Fibroblast of skin of left biceps (primary cell): Measurements from ENCODE around the gene AKTIP.
A peak's percentile ranks its signal among the peaks of the same experiment; 100 is the strongest.
"Not testable (repeated sequence)": the region's sequence is repeated elsewhere in the genome, so short reads cannot be mapped to it uniquely, and the experiment has no call there.

Experiments
- DNase-seq, 2 experiments: peaks; one replicate each; pipeline ENCODE4 v3.0.0-alpha.2; 2013; ENCODE audit warnings: low read depth in 2 of 2

AKTIP gene

DNA sequence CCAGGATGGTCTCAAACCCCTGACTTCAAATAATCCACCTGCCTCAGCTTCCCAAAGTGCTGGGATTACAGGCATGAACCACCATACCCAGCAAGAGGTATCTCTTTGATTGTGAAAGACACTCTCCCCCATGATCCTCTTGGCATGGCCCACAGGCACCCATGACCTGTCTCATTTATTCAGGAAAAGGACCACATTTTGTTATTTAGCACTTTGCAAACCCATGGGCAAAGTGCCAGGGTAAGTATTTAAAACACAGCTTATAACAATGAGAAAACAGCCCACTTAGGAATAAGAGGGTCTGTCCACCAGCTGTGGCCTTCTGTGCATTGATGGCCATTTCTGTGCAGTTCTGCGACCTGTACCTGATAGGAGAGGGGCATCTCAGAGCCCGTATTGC lies 12.8 kb upstream of the AKTIP start:
- no peak for DNase-seq

DNA sequence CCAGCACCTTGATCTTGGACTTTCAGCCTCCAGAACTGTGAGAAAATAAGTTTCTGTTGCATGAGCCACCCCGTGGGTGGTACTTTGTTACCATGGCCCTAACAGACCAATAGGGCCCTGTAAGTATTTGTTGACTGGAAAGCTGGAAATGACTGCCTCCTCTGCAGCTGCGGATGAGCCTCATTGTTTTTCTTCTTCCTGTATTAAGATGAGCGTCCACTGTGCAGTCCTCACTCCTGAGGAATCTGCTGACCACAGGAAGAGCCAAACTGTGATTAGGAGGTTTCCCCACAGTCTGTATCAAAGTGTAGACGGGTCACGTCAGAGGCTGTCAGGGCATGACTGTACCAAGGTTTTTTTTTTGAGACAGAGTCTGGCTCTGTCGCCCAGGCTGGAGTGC lies 12.2 kb upstream of the AKTIP start:
- DNase-seq: no peak

GRCh38 chr16:53512795-53513194 lies 9.8 kb upstream of the AKTIP start:
- DNase-seq: not testable (repeated sequence)

DNA sequence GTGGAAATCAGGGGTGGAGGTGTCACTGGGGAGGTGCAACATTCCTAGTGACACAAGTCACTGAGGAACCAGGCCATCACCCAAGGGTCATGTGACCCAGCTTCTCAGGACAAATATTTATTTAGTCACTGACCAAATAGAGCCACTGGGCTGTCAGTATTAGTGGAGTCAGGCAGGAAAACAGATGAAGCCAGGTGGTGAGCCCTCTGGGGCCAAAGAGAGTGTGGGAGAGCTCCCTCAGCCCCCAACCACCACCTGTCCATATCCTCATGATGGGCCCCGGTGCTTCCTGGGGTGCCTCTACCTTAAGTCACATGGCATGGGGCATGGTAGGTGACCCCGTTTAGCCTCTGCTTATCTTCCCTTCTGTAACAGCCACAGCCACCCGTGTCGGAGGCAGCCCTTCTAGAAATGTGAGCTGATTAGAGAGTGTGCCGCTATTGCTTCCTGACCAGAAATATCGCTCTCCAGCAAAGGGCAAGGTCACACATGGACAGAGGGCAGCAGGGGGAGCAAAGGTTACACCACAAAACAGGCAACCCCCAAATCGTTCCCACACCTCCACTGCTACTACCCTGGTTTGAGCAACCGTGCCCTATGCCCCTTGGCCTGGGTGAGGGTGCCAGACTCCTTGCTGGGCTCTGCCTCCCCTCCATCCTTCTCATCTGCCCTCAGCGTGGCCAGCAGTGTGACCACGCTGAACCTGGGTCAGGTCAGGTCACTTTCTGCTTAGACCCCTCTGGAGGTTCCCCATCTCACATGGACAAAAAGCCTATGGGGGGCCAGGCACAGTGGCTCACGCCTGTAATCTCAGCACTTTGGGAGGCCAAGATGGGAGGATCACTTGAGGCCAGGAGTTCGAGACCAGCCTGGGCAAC lies 8.6 kb upstream of the AKTIP start:
- no peak for DNase-seq

- DNase-seq: no peak
These were observed 8.0 kb upstream of the AKTIP start for GRCh38 chr16:53511084-53511402.

DNA sequence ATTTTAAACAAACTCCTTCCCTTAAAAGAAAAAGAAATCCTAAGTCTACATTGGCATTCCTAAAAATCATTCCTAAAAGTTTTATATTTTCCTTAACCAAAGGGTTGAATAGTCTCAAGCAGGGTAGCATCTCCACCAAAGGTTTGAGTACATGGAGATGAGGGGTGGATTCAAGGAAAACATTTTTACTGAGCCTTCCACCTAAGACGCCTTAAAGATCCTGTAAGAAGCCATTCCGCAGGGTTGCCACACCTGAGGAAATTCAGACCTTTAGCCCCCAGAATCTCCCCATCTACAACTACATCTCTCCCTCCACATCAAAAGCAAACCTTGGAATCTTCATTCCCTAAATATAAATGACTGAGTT lies 7.7 kb upstream of the AKTIP start:
- no peak for DNase-seq

DNA sequence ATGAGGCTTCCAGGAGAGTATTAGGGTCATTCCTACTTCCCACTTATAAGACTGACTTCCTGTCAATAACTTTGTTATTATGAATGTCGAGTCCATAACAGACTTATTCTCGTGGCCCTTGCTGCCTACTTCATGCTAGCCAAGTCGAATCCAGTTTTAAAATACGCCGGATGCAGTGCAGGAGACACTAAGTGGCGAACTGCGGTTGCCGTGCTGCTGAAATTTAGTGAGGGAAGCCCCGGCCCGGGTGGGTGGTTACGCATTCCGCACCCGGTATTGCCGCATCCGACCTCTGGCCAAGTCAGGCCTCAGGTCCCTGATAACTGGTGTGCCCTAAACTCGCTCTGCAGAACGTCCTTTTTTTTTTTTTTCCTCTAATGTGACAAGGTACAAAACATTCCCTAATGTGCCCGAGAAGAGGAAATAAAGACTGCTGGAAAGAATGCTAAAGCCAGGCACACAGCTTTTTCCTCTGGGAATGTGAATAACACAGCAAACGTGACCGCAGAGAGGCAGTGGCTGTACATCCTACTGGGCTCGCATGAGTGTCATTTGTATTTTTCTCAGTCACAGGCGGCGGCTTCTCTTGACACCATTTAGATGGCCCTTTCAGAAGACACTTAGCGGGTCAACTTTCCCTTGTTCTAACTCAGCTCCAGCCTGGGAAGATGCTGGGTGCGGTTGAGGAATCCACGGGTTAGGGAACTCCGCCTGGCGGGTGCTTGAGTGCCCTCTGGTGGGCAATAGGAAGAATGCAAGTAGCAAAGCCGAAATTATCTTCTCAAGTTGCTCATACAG lies 7.1 kb upstream of the AKTIP start:
- DNase-seq: no peak

DNA sequence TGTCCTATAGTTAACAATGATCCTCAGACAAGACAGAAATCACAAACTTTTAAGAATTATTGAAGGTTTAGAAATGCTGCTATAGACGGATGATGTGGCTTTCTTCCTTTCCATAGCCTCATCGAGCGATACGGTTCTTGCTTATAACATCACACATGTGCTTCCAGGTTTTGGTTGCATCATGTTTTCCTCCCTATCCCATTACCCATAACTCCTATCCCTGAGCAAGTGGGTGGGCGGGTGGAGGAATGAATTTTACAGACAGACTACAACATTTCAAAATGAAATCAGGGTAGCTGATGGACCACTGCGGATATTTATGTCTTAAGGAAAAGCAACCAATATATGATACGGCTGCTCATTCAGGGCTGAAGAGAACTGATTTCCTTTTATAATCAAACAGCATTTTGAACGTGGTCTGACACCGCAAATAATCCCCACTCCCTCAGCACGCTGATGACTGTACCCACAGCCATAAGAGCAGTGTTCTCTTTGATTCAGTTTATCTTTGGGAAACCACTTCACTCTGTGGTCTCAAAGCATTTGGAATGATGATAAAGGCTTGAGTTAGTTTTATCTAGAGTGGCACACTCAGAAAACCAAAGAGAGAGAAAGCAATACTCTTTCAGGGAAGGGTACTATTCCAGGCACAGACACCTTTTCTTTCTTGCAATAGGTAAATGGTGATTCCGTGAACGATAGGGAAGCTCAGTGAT lies 4.6 kb upstream of the AKTIP start:
- DNase-seq: no peak

DNA sequence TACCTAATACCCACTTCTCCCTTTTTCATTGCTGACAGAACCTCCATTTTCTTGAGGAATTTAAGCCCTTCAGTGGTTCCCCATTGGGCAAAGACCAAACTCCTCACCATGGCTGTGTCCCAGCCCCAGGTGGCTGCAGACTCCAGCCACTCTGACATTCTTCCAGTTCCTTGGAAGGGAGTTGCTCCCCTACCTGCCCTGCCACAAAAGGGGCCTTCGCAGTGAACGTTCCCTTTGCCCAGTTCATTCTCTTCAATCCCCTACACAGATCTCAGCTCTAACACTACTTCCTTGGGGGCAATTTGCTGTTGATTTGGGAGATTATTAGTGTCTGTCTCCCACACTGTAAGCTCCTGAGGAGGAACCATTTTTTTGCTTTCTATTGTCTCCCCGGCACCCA lies 3.2 kb upstream of the AKTIP start:
- no peak for DNase-seq

- no peak for DNase-seq
These were observed 1.7 kb upstream of the AKTIP start for GRCh38 chr16:53504665-53505064.

- DNase-seq: no peak
These were observed 1.1 kb upstream of the AKTIP start for GRCh38 chr16:53503991-53504663.

DNA sequence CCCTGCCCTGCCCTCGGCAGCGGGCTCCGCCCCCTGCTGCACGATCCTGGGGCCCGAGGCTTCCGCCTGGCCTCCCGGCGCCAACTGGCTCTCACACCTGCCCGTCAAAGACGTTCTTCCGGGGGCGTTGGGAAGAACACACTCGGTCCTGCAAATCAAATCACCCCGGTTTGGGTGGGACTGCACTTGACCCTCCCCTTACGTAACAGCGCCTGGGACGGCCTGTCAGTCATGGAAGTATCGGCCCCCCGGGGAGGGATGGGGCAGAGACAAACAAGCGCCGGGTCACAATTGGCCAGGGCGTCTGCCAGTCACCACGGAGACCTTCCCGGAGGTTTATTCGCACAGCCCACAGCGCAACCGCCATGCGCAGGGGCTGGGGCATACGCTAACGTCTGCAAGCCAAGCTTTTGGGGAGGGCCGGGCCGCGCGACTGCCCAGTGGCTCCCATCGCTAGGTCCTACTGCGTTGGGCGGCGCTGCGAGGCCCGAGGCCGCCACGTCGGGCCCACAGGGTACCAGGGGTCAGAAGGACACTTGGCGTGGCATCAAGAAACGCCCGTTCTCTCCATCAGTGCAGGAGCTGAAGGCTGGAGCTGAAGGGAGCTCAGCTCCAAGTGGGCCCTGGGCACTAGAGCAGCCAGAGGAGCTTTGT lies 388 bp upstream of the AKTIP start:
- DNase-seq: peak; percentile 100

GRCh38 chr16:53501216-53501859 lies 1.7 kb downstream of the AKTIP start:
- DNase-seq: no peak

- no peak for DNase-seq
These were observed 4.0 kb downstream of the AKTIP start for GRCh38 chr16:53498984-53499383.

DNA sequence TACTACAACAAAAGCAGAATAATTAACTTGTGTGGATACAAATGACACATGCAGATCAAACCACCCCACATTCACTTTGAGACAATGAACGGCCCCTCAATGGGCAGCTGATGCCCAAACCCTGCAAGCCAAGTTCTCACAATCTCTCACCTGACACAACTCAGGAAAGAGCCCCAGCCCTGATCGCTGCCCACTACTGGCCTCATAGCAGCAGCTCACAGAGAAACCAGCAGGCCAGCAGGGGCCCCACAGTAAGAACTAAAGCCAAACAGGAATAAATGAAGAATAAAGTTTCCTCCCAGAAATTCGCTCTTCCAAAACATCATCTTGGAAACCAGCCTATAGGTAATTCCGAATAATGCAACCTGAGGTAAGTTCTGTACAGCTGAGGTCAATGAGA lies 7.7 kb downstream of the AKTIP start:
- DNase-seq: no peak

DNA sequence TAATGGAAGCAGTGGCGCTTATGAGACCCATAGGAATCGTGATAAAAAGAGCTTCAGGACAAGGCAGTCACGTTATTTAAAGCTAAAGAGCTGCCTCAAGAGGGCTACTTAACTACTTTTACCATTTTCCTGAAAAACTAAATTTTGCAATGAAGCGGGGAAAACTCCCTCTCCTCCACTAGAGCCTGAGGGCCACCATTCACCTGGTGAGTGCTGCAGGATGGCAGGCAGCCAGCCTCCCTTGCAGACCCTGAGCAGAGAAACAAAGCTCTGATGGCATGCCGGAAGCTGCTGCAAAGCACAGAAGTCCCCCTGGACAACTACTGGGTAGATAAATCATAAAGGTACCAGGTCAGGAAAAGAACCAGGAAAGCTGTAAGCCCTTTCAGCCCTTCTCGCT lies 8.4 kb downstream of the AKTIP start:
- no peak for DNase-seq

GRCh38 chr16:53492503-53492902 lies 10.5 kb downstream of the AKTIP start:
- no peak for DNase-seq

- DNase-seq: no peak
These were observed 13.3 kb downstream of the AKTIP start for GRCh38 chr16:53489755-53490154.

DNA sequence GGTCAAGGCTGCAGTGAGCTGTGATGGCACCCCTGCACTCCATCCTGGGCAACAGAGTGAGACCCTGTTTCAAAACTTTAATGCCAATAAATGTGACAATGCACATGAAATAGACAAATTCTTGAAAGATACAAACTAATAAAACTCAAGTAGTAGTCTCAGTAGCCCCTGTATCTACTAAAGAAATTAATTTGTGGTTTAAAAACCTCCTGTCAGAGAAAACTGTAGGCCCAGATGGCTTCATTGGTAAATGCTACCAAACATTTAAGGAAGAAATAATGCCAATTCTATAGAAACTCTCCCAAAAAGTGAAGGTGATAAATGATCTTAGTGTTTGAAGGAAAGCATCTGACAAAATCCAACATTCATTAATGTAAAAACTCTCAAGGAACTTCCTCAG lies 16.8 kb downstream of the AKTIP start:
- no peak for DNase-seq

GRCh38 chr16:53484542-53484941 lies 18.5 kb downstream of the AKTIP start:
- DNase-seq: no peak

DNA sequence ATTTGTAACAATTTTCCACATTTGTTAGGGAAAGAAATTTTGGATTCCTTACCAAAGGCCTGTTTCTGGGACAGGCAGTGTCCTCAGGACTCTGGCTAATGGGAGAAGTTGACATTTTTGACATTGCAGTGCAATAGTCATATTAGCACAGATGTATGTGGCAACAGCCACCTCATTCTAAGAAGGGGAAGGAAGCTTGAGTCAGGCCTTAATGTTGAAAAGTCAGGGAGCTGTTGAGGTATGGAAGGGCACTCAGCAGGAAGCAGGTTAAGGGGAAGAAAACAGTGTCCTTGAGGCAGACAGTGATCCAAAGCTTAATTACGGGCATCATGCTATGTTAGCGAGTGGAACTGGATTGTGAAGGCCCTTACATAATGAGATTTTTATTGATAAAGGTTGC lies 20.9 kb downstream of the AKTIP start:
- DNase-seq: no peak
